HepG2 (cell line): ENCODE measurements around the gene GAS2L2. TPM values are rescaled to one million over a fixed set of nuclear protein-coding genes. Genes with fewer than 3 reads are reported as not detected.
A peak's percentile ranks its signal among the peaks of the same experiment; 100 is the strongest.

Experiments
- ATAC-seq: fragments of 200-7000 bp; cut with Tn5 transposase; 3 replicates; pipeline ENCODE4 v1.9.1; 2020; ENCODE audit warnings: mild to moderate bottlenecking, moderate library complexity
- BruUV-seq: library from RNA; stranded (reverse); fragments of 400-500 nt; replicated peaks from 2 replicates; lab custom pipeline; 2021; lab: Mats Ljungman, UMichigan
- CTCF ChIA-PET: fragments of 300-600 bp; formaldehyde crosslinking; extraction: SDS; loops from one replicate; lab custom pipeline; 2021; ENCODE audit warnings: low total read pairs, inconsistent platforms, low intra/inter-chr PET ratio; lab: Yijun Ruan, JAX
- POLR2A ChIA-PET: fragments of 350-600 bp; sonication (Branson Sonifier 250); formaldehyde crosslinking; loops from one replicate; lab custom pipeline; 2020; ENCODE audit warnings: antibody characterized with exemption, inconsistent platforms; lab: Yijun Ruan, JAX
- DNase-seq: peaks from one replicate; pipeline ENCODE4 v3.0.0-alpha.2; 2015; ENCODE audit warnings: low spot score
- FAIRE-seq: peaks from 3 replicates; lab custom pipeline; 2011; peaks lifted over from hg19 to GRCh38; lab: Jason Lieb, UNC
- H2AFZ ChIP-seq: one replicate; pipeline ENCODE4 v1.6.1; 2011; ENCODE audit warnings: low read length, inconsistent platforms
- H3K27ac ChIP-seq: fragments of 300-600 bp; 3 replicates; pipeline ENCODE4 v1.8.0; 2011; ENCODE audit warnings: mixed run types, mild to moderate bottlenecking, mixed read lengths, low read length, inconsistent platforms; ENCODE audit not compliant: insufficient read depth; ENCODE audit errors: extremely low read length
- H3K27me3 ChIP-seq, 2 experiments: fragments of 200-600 bp in 1 of 2; 2 replicates in 1 of 2; 3 replicates in 1 of 2; pipeline versions ENCODE4 v1.6.0 to v1.8.0; 2011; ENCODE audit warnings: low read length in 2 of 2, mild to moderate bottlenecking in 2 of 2, moderate library complexity in 2 of 2, inconsistent platforms in 1 of 2; ENCODE audit not compliant: insufficient read depth in 2 of 2, control insufficient read depth in 1 of 2
- H3K36me3 ChIP-seq, 2 experiments: fragments of 200-600 bp in 1 of 2; replicated peaks in 1 of 2; 2 replicates in 1 of 2; 3 replicates in 1 of 2; pipeline versions ENCODE4 v1.5.1 to v1.8.0; 2011; ENCODE audit warnings: low read length in 2 of 2, inconsistent platforms in 1 of 2; ENCODE audit not compliant: insufficient read depth in 2 of 2, control insufficient read depth in 1 of 2
- H3K4me1 ChIP-seq: 2 replicates; pipeline ENCODE4 v1.5.1; 2012; ENCODE audit warnings: low read length, inconsistent platforms; ENCODE audit not compliant: insufficient read depth
- H3K4me2 ChIP-seq: 2 replicates; pipeline ENCODE4 v1.6.0; 2011; ENCODE audit warnings: low read depth, low read length, inconsistent platforms
- H3K4me3 ChIP-seq, 3 experiments: fragments of 200-600 bp in 1 of 3; sonication (generic), shearing (Covaris generic) in 1 of 3; replicated peaks in 1 of 3; 2 replicates each; pipeline ENCODE4 v1.5.1; 2011 to 2016; ENCODE audit warnings: low read length in 3 of 3, inconsistent platforms in 2 of 3, low read depth in 2 of 3, mild to moderate bottlenecking in 2 of 3, control low read depth in 1 of 3, mixed read lengths in 1 of 3; ENCODE audit not compliant: insufficient read depth in 1 of 3
- H3K79me2 ChIP-seq: one replicate; pipeline ENCODE4 v1.6.1; 2011; ENCODE audit warnings: low read length, inconsistent platforms; ENCODE audit not compliant: insufficient read depth
- H3K9ac ChIP-seq: 2 replicates; pipeline ENCODE4 v1.6.0; 2011; ENCODE audit warnings: mild to moderate bottlenecking, low read depth, low read length, inconsistent platforms; ENCODE audit not compliant: insufficient read depth
- H3K9me3 ChIP-seq: 2 replicates; pipeline ENCODE4 v1.5.1; 2012; ENCODE audit warnings: mild to moderate bottlenecking, low read length
- H4K20me1 ChIP-seq: 2 replicates; pipeline ENCODE4 v1.6.0; 2011; ENCODE audit warnings: inconsistent platforms, mild to moderate bottlenecking, low read length, moderate library complexity; ENCODE audit not compliant: insufficient read depth
- ARHGAP35 ChIP-seq: sonication (generic); formaldehyde crosslinking; IDR thresholded peaks from 2 replicates; pipeline ENCODE4 v1.9.0; 2022; ENCODE audit warnings: mild to moderate bottlenecking, inconsistent platforms, moderate library complexity, missing genetic modification reagents, borderline replicate concordance
- ARNTL ChIP-seq: sonication (generic); formaldehyde crosslinking; IDR thresholded peaks from 2 replicates; pipeline ENCODE4 v1.4.0; 2020; ENCODE audit warnings: mild to moderate bottlenecking, missing genetic modification reagents
- CEBPB ChIP-seq: IDR thresholded peaks from 2 replicates; pipeline ENCODE4 v1.6.1; 2011; ENCODE audit warnings: low read depth, low read length, improper control_type of control experiment, borderline replicate concordance
- MAZ ChIP-seq, 2 experiments: sonication (generic) in 1 of 2; formaldehyde crosslinking in 1 of 2; IDR thresholded peaks; 2 replicates each; pipeline versions ENCODE4 v1.5.0 to v1.6.1; 2012 to 2020; ENCODE audit warnings: low read depth in 2 of 2, mild to moderate bottlenecking in 2 of 2, borderline replicate concordance in 1 of 2, improper control_type of control experiment in 1 of 2, low read length in 1 of 2, missing genetic modification reagents in 1 of 2, moderate library complexity in 1 of 2
- TBX2 ChIP-seq: sonication (generic); formaldehyde crosslinking; IDR thresholded peaks from 2 replicates; pipeline ENCODE4 v1.5.0; 2020; ENCODE audit warnings: missing genetic modification reagents, mild to moderate bottlenecking, borderline replicate concordance
- ZNF776 ChIP-seq: sonication (generic); formaldehyde crosslinking; IDR thresholded peaks from 2 replicates; pipeline ENCODE4 v1.4.0; 2020; ENCODE audit warnings: mild to moderate bottlenecking, missing genetic modification reagents
- WGBS: methylation state at CpG from one replicate; pipeline ENCODE4 v1.1.6; 2017; ENCODE audit warnings: low lambda C conversion rate; 5-methylcytosine and 5-hydroxymethylcytosine counted together
- in situ Hi-C: cut with HindIII; loops from 2 replicates; pipeline ENCODE4 v1.10.0; 2017; ENCODE audit warnings: low pct_unique_long_range_greater_than_20kb; ENCODE audit not compliant: extremely low pct_ligation_motif_present
- intact Hi-C: fragments of 100-400 bp; cut with micrococcal nuclease; formaldehyde crosslinking; loops from one replicate; pipeline ENCODE4 v1.10.0; 2022; ENCODE audit not compliant: unreplicated experiment
- polyA plus RNA-seq, 8 experiments: library from polyadenylated mRNA; depleted of rRNA in 3 of 8; stranded (reverse) in 7 of 8; unstranded in 1 of 8; fragments of >200 nt; fragmentation: Illumina TruSeq in 4 of 8; extraction: Trizol in 4 of 8; gene quantifications; 2 replicates each; pipeline versions ENCODE4 v1.2.1 to v1.2.3, GENCODE V29; 2011 to 2016; ENCODE audit warnings: low read depth in 4 of 8, missing spikeins in 1 of 8, mixed read lengths in 1 of 8; ENCODE audit not compliant: insufficient read depth in 1 of 8
- total RNA-seq, 5 experiments: library from RNA; depleted of rRNA; stranded (reverse); fragments of >200 nt; fragmentation: Illumina TruSeq; extraction: Trizol; gene quantifications; 2 replicates each; pipeline ENCODE4 v1.2.3, GENCODE V29; 2016; ENCODE audit warnings: low read depth in 1 of 5

Gene GAS2L2
- total and polyA plus RNA-seq, 2 of the 13 experiments (the other 11 are each of a cell fraction or from before 2014, with no cell fraction given), result not detected

DNA sequence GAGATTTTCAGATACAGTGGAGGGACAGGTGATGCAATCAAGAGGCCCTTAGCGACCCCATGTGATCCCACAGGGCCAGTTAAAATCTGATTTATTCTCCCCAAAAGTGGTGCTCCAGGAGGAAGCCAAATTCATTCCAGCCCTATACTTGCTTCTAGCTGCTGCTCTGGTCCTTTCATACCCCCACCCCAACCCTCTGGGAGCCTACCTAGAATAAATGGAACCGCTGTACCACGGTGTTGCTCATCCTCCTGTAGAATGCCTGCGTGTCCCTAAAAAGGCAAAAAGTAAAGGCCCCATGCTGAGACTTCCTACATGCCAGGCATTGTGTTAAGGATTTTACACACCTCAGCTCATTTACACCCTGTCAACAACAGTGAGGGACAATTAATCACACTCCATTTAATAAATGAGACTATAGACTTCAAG lies 23.6 kb downstream of the GAS2L2 start:
- DNase-seq (no peak), ATAC-seq (no peak), FAIRE-seq (no peak)
- Histone ChIP-seq H4K20me1 (no peaks in the 10 kb centered on the region), H3K4me3 (no peak overlapping the region), H3K9ac (no peak overlapping the region), H3K9me3 (no peaks in the 10 kb centered on the region), H3K79me2 (peaks cover 2% of the 10 kb centered on the region), H3K4me1 (peaks cover 41% of the 10 kb centered on the region), H3K27ac (no peak overlapping the region), H3K27me3 (no peaks in the 10 kb centered on the region), H3K4me2 (no peak overlapping the region), H3K36me3 (peaks cover 4 to 15% of the 10 kb centered on the region in 2 experiments; a peak in 4 of 5 replicates)
- in situ Hi-C loops (loop anchor here (25.0 kb wide), 1 partner anchor 417 kb away; no protein-coding TSS in a partner anchor), intact Hi-C loops (no loop called here)
- 97% methylated on average over 3 of the region's 4 CpGs for WGBS
- ChIA-PET CTCF (no interaction called here), POLR2A (no interaction called here)
- BruUV-seq, result no TSS peak
- TF ChIP-seq ZNF776 (CRISPR knock-in tag) (no peak), CEBPB (peak; percentile 28; the same call in 1 of the 2 replicates)
- TF ChIP-seq, all 625 proteins: peak for 1
- no peak overlapping the region for H2AFZ ChIP-seq

DNA sequence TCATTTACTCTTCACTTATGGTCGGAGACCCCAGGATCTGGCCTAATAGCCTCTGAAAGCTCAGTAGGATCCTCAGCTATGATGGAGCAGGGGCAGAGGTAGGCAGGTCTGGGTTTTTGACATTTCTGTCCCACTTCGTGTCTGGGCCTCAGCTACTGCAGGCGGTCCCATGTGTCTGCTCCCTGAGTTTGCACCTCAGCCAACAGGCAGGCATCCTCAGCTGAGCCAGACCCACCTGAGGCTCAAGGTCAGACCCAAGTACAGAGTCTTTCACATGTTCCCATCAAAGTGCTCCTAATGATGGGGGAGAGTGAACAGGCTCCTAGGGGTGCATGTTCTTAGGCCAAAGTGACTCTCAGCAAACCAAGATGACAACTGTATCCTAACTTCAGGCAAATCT lies 24.5 kb downstream of the GAS2L2 start:
- POLR2A ChIA-PET, result no interaction called here
- no peak for TF ChIP-seq TBX2 (CRISPR knock-in tag)
- TF ChIP-seq ARNTL (CRISPR knock-in tag), result no peak
- no peak for TF ChIP-seq MAZ (IDR thresholded peaks at IDR 0.05; ENCODE audit: borderline replicate concordance, low read depth, low read length)
- TF ChIP-seq MAZ (CRISPR knock-in tag; IDR thresholded peaks at IDR 0.05; ENCODE audit: low read depth), result no peak
- TF ChIP-seq ARHGAP35 (CRISPR knock-in tag), result no peak
- TF ChIP-seq, all 625 proteins: peak for 0
- no peak overlapping the region for H3K27ac ChIP-seq
- H3K4me1 ChIP-seq, result peaks cover 41% of the 10 kb centered on the region
- intact Hi-C loops (no loop called here), in situ Hi-C loops (loop anchor here (25.0 kb wide), 1 partner anchor 416 kb away; no protein-coding TSS in a partner anchor)
- H3K79me2 ChIP-seq, result peaks cover 2% of the 10 kb centered on the region
- H3K9me3 ChIP-seq, result no peaks in the 10 kb centered on the region
- no peak overlapping the region for H3K4me3 ChIP-seq
- DNase-seq (no peak), FAIRE-seq (no peak), ATAC-seq (no peak)
- no peak overlapping the region for H2AFZ ChIP-seq
- peaks cover 7 to 23% of the 10 kb centered on the region in 2 experiments; a peak in 4 of 5 replicates for H3K36me3 ChIP-seq
- no peaks in the 10 kb centered on the region for H3K27me3 ChIP-seq
- no peak overlapping the region for H3K9ac ChIP-seq
- CTCF ChIA-PET, result no interaction called here
- no peaks in the 10 kb centered on the region for H4K20me1 ChIP-seq
- 97% methylated on average over 3 of the region's 3 CpGs for WGBS
- H3K4me2 ChIP-seq, result no peak overlapping the region
- no TSS peak for BruUV-seq
